ENCODE measurements around the gene LRP2.

Gene LRP2

GRCh38 chr2:169240405-169240804, 121.9 kb downstream of the LRP2 start:
- DNase-seq (ENCODE audit: low read depth in 3 of 3) = no peak

- no peak for DNase-seq (ENCODE audit: low read depth in 3 of 3)
Measured at GRCh38 chr2:169237939-169238338, 124.4 kb downstream of the LRP2 start.

GRCh38 chr2:169237286-169237685, 125.0 kb downstream of the LRP2 start:
- no peak for DNase-seq (ENCODE audit: low read depth in 3 of 3)

GRCh38 chr2:169232551-169233154, 129.7 kb downstream of the LRP2 start:
- DNase-seq (ENCODE audit: low read depth in 3 of 3) = no peak

GRCh38 chr2:169230204-169230603, 132.1 kb downstream of the LRP2 start:
- DNase-seq (ENCODE audit: low read depth in 3 of 3) = no peak

GRCh38 chr2:169229590-169229989, 132.7 kb downstream of the LRP2 start:
- DNase-seq (ENCODE audit: low read depth in 3 of 3) = no peak

- DNase-seq (ENCODE audit: low read depth in 3 of 3) = no peak
Measured at GRCh38 chr2:169225906-169226305, 136.4 kb downstream of the LRP2 start.

- DNase-seq (ENCODE audit: low read depth in 3 of 3) = no peak
Measured at GRCh38 chr2:169225233-169225750, 137.0 kb downstream of the LRP2 start.

- DNase-seq (ENCODE audit: low read depth in 3 of 3) = no peak
Measured at GRCh38 chr2:169222665-169223064, 139.7 kb downstream of the LRP2 start.

- DNase-seq (ENCODE audit: low read depth in 3 of 3) = no peak
Measured at GRCh38 chr2:169221745-169222369, 140.5 kb downstream of the LRP2 start.

- no peak for DNase-seq (ENCODE audit: low read depth in 3 of 3)
Measured at GRCh38 chr2:169210917-169211316, 151.4 kb downstream of the LRP2 start.

GRCh38 chr2:169208026-169208425, 154.3 kb downstream of the LRP2 start:
- no peak for DNase-seq (ENCODE audit: low read depth in 3 of 3)

GRCh38 chr2:169205176-169205575, 157.2 kb downstream of the LRP2 start:
- DNase-seq (ENCODE audit: low read depth in 3 of 3) = no peak

- DNase-seq (ENCODE audit: low read depth in 3 of 3) = no peak
Measured at GRCh38 chr2:169203952-169204351, 158.4 kb downstream of the LRP2 start.

GRCh38 chr2:169200756-169201155, 161.6 kb downstream of the LRP2 start:
- no peak for DNase-seq (ENCODE audit: low read depth in 3 of 3)

- no peak for DNase-seq (ENCODE audit: low read depth in 3 of 3)
Measured at GRCh38 chr2:169193618-169194017, 168.7 kb downstream of the LRP2 start.

GRCh38 chr2:169190197-169190775, 172.0 kb downstream of the LRP2 start:
- DNase-seq (ENCODE audit: low read depth in 3 of 3) = no peak

- DNase-seq (ENCODE audit: low read depth in 3 of 3) = no peak
Measured at GRCh38 chr2:169189132-169189531, 173.2 kb downstream of the LRP2 start.

GRCh38 chr2:169185711-169186110, 176.6 kb downstream of the LRP2 start:
- no peak for DNase-seq (ENCODE audit: low read depth in 3 of 3)

GRCh38 chr2:169184074-169184473, 178.3 kb downstream of the LRP2 start:
- DNase-seq (ENCODE audit: low read depth in 3 of 3) = no peak

GRCh38 chr2:169182573-169182972, 179.8 kb downstream of the LRP2 start:
- DNase-seq (ENCODE audit: low read depth in 3 of 3) = no peak

- no peak for DNase-seq (ENCODE audit: low read depth in 3 of 3)
Measured at GRCh38 chr2:169178804-169179390, 183.4 kb downstream of the LRP2 start.

- DNase-seq (ENCODE audit: low read depth in 3 of 3) = no peak
Measured at GRCh38 chr2:169178364-169178763, 184.0 kb downstream of the LRP2 start.
